GM23338 (cell line): ENCODE data around the gene TENM3. TPM values are rescaled to one million over a fixed set of nuclear protein-coding genes. Genes with fewer than 3 reads are reported as not detected.

Experiments
- ATAC-seq: fragments of 200-7000 bp; cut with Tn5 transposase; 3 replicates; pipeline ENCODE4 v1.9.1; 2020
- DNase-seq: peaks from one replicate; pipeline ENCODE4 v3.0.0-alpha.2; 2015; ENCODE audit warnings: low spot score
- H2AFZ ChIP-seq: fragments of 200-600 bp; sonication (generic); 2 replicates; pipeline ENCODE4 v1.8.0; 2016; ENCODE audit warnings: antibody characterized with exemption, mild to moderate bottlenecking, moderate library complexity
- H3F3A ChIP-seq: fragments of 200-600 bp; sonication (generic); replicated peaks from 2 replicates; pipeline ENCODE4 v1.8.0; 2017; ENCODE audit warnings: antibody characterized with exemption, mixed run types, low read depth
- H3K27ac ChIP-seq: fragments of 200-600 bp; sonication (generic); 2 replicates; pipeline ENCODE4 v1.6.1; 2016; ENCODE audit warnings: low read depth
- H3K27me3 ChIP-seq: fragments of 200-600 bp; sonication (generic); 2 replicates; pipeline ENCODE4 v1.8.0; 2016; ENCODE audit warnings: mild to moderate bottlenecking, mixed run types, moderate library complexity; ENCODE audit not compliant: insufficient read depth
- H3K36me3 ChIP-seq: fragments of 200-600 bp; sonication (generic); 2 replicates; pipeline ENCODE4 v1.8.0; 2016; ENCODE audit warnings: mild to moderate bottlenecking; ENCODE audit not compliant: insufficient read depth
- H3K4me1 ChIP-seq: fragments of 200-600 bp; sonication (generic); 2 replicates; pipeline ENCODE4 v1.8.0; 2016; ENCODE audit warnings: mild to moderate bottlenecking, moderate library complexity; ENCODE audit not compliant: insufficient read depth
- H3K4me2 ChIP-seq: fragments of 200-600 bp; sonication (generic); 2 replicates; pipeline ENCODE4 v1.7.1; 2017; ENCODE audit warnings: mixed run types
- H3K4me3 ChIP-seq: fragments of 200-600 bp; sonication (generic); 2 replicates; pipeline ENCODE4 v1.6.1; 2016; ENCODE audit warnings: mixed run types
- H3K79me2 ChIP-seq: fragments of 200-600 bp; sonication (generic); replicated peaks from 2 replicates; pipeline ENCODE4 v1.8.0; 2017; ENCODE audit warnings: mild to moderate bottlenecking; ENCODE audit not compliant: insufficient read depth
- H3K9me2 ChIP-seq: fragments of 200-600 bp; sonication (generic); 2 replicates; pipeline ENCODE4 v1.8.0; 2017; ENCODE audit not compliant: insufficient read depth
- H4K20me1 ChIP-seq: fragments of 200-600 bp; sonication (generic); replicated peaks from 2 replicates; pipeline ENCODE4 v1.8.0; 2017; ENCODE audit warnings: mild to moderate bottlenecking; ENCODE audit not compliant: insufficient read depth
- H3K27ac Mint-ChIP-seq: 2 replicates; pipeline ENCODE4 v1.8.0; 2020; ENCODE audit warnings: inconsistent platforms, mild to moderate bottlenecking, moderate library complexity, mixed read lengths
- H3K27me3 Mint-ChIP-seq: 3 replicates; pipeline ENCODE4 v1.8.0; 2022; ENCODE audit warnings: low read depth, mild to moderate bottlenecking, moderate library complexity, mixed read lengths, inconsistent platforms; ENCODE audit not compliant: insufficient read depth, poor library complexity
- H3K36me3 Mint-ChIP-seq: 3 replicates; pipeline ENCODE4 v1.8.0; 2021; ENCODE audit warnings: low read depth, mild to moderate bottlenecking, inconsistent platforms, moderate library complexity, mixed read lengths
- H3K4me1 Mint-ChIP-seq: 3 replicates; pipeline ENCODE4 v1.8.0; 2020; ENCODE audit warnings: mild to moderate bottlenecking, inconsistent platforms, mixed read lengths
- H3K4me3 Mint-ChIP-seq: 3 replicates; pipeline ENCODE4 v1.8.0; 2021; ENCODE audit warnings: moderate library complexity, mild to moderate bottlenecking, inconsistent platforms, mixed read lengths
- H3K9me3 Mint-ChIP-seq: 3 replicates; pipeline ENCODE4 v1.8.0; 2020; ENCODE audit warnings: moderate library complexity, mild to moderate bottlenecking, inconsistent platforms, mixed read lengths
- CREB1 ChIP-seq: fragments of 250-450 bp; sonication (Bioruptor Pico); IDR thresholded peaks from 2 replicates; pipeline ENCODE4 v1.5.0; 2020; ENCODE audit warnings: low read depth, mild to moderate bottlenecking, moderate library complexity
- EZH2 ChIP-seq: fragments of 200-600 bp; sonication (generic); IDR thresholded peaks from one replicate; pipeline ENCODE4 v1.8.0; 2017; ENCODE audit warnings: antibody characterized with exemption, mild to moderate bottlenecking, low read depth; ENCODE audit not compliant: unreplicated experiment
- EZH2phosphoT487 ChIP-seq: fragments of 200-600 bp; sonication (generic); IDR thresholded peaks from one replicate; pipeline ENCODE4 v1.8.1; 2018; ENCODE audit warnings: antibody characterized with exemption; ENCODE audit not compliant: unreplicated experiment
- JUNB ChIP-seq: IDR thresholded peaks from one replicate; pipeline ENCODE4 v1.6.1; 2016; ENCODE audit warnings: antibody characterized with exemption; ENCODE audit not compliant: unreplicated experiment
- NANOG ChIP-seq: IDR thresholded peaks from 2 replicates; pipeline ENCODE4 v1.6.1; 2016; ENCODE audit warnings: antibody characterized with exemption, borderline replicate concordance
- POLR2AphosphoS5 ChIP-seq: IDR thresholded peaks from 2 replicates; pipeline ENCODE4 v1.6.1; 2016; ENCODE audit warnings: antibody characterized with exemption, low read depth
- STAT1 ChIP-seq: IDR thresholded peaks from one replicate; pipeline ENCODE4 v1.6.1; 2016; ENCODE audit warnings: antibody characterized with exemption; ENCODE audit not compliant: unreplicated experiment
- ZNF114 ChIP-seq: fragments of 250-450 bp; sonication (Bioruptor Pico); IDR thresholded peaks from 2 replicates; pipeline ENCODE4 v1.5.0; 2020; ENCODE audit warnings: mild to moderate bottlenecking, moderate library complexity
- ZNF331 ChIP-seq: fragments of 250-450 bp; sonication (Bioruptor Pico); IDR thresholded peaks from 2 replicates; pipeline ENCODE4 v1.5.0; 2020; ENCODE audit warnings: low read depth, mild to moderate bottlenecking, moderate library complexity
- polyA plus RNA-seq: library from polyadenylated mRNA; unstranded; fragments of >200 nt; fragmentation: Nextera tagmentation; extraction: Ambion mirVana; gene quantifications from 2 replicates; pipeline ENCODE4 v1.2.1, GENCODE V29; 2016
- total RNA-seq: library from RNA; depleted of rRNA; stranded (reverse); fragments of >200 nt; shearing (Covaris generic); gene quantifications from 2 replicates; pipeline ENCODE4 v1.2.3, GENCODE V29; 2014
- TF ChIP-seq, protein P1 (sequence below): IDR thresholded peaks from 2 replicates; pipeline ENCODE4 v1.6.1; 2016; ENCODE audit warnings: antibody characterized with exemption
- TF ChIP-seq, protein P2 (sequence below), 2 experiments: fragments of 200-600 bp in 1 of 2; sonication (generic) in 1 of 2; conservative IDR thresholded peaks; 2 replicates each; pipeline versions ENCODE4 v1.5.1 to v1.6.1; 2016 to 2017; ENCODE audit warnings: antibody characterized with exemption in 2 of 2, low read depth in 2 of 2, mild to moderate bottlenecking in 2 of 2, moderate library complexity in 1 of 2
- TF ChIP-seq, protein P3 (sequence below): IDR thresholded peaks from one replicate; pipeline ENCODE4 v1.6.1; 2018; ENCODE audit warnings: antibody characterized with exemption; ENCODE audit not compliant: unreplicated experiment
- TF ChIP-seq, protein P4 (sequence below): fragments of 250-450 bp; sonication (Bioruptor Pico); IDR thresholded peaks from 2 replicates; pipeline ENCODE4 v1.5.0; 2020; ENCODE audit warnings: mild to moderate bottlenecking, moderate library complexity

TENM3 gene
- total and polyA plus RNA-seq, 2 experiments from 2014 or later = 22.2 to 128 TPM

DNA sequence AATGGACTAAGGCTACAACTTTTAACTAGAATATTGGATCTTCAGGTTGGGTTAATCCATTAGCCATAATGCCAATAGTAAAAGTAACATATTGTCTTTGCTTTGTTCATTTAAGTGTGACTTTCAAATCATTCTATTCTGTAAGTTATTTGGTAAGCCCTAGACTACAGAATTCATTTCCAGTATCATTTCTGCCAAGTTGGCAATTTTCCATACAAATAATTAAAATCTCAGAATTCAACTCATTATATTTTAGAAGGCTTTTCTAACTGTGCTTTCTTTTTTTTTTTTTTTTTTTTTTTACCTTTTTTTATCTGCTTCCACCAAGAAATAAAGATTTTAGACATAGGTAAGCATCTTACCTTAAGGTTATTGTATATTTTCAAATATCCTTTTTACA lies 500.6 kb downstream of the TENM3 start:
- H3K4me1 Mint-ChIP-seq = peaks cover 8% of the 10 kb centered on the region; the same call in 2 of the 3 replicates
- Histone ChIP-seq H3K9me2 (no peaks in the 10 kb centered on the region), H3K79me2 (no peaks in the 10 kb centered on the region), H3K4me2 (no peak overlapping the region), H3K4me3 (no peak overlapping the region), H3K4me1 (no peaks in the 10 kb centered on the region), H3K27ac (no peak overlapping the region), H3F3A (no peaks in the 10 kb centered on the region), H4K20me1 (no peaks in the 10 kb centered on the region), H3K27me3 (no peaks in the 10 kb centered on the region), H3K36me3 (no peaks in the 10 kb centered on the region), H2AFZ (no peak overlapping the region)
- ATAC-seq = no peak
- H3K27me3 Mint-ChIP-seq = peaks cover 3% of the 10 kb centered on the region
- peaks cover 5% of the 10 kb centered on the region; the same call in 2 of the 3 replicates for H3K36me3 Mint-ChIP-seq
- H3K4me3 Mint-ChIP-seq = no peak overlapping the region
- TF ChIP-seq NANOG (no peak), EZH2phosphoT487 (no peak), ZNF331 (CRISPR knock-in tag) (no peak), JUNB (no peak), CREB1 (CRISPR knock-in tag) (no peak), ZNF114 (CRISPR knock-in tag) (no peak), EZH2 (no peak), STAT1 (no peak), POLR2AphosphoS5 (no peak)
- TF ChIP-seq, protein P1, sequence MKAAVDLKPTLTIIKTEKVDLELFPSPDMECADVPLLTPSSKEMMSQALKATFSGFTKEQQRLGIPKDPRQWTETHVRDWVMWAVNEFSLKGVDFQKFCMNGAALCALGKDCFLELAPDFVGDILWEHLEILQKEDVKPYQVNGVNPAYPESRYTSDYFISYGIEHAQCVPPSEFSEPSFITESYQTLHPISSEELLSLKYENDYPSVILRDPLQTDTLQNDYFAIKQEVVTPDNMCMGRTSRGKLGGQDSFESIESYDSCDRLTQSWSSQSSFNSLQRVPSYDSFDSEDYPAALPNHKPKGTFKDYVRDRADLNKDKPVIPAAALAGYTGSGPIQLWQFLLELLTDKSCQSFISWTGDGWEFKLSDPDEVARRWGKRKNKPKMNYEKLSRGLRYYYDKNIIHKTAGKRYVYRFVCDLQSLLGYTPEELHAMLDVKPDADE = no peak
- TF ChIP-seq, protein P2, sequence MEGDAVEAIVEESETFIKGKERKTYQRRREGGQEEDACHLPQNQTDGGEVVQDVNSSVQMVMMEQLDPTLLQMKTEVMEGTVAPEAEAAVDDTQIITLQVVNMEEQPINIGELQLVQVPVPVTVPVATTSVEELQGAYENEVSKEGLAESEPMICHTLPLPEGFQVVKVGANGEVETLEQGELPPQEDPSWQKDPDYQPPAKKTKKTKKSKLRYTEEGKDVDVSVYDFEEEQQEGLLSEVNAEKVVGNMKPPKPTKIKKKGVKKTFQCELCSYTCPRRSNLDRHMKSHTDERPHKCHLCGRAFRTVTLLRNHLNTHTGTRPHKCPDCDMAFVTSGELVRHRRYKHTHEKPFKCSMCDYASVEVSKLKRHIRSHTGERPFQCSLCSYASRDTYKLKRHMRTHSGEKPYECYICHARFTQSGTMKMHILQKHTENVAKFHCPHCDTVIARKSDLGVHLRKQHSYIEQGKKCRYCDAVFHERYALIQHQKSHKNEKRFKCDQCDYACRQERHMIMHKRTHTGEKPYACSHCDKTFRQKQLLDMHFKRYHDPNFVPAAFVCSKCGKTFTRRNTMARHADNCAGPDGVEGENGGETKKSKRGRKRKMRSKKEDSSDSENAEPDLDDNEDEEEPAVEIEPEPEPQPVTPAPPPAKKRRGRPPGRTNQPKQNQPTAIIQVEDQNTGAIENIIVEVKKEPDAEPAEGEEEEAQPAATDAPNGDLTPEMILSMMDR (conservative IDR thresholded peaks at IDR 0.05; ENCODE audit: low read depth in 2 of 2) = no peak
- TF ChIP-seq, protein P3, sequence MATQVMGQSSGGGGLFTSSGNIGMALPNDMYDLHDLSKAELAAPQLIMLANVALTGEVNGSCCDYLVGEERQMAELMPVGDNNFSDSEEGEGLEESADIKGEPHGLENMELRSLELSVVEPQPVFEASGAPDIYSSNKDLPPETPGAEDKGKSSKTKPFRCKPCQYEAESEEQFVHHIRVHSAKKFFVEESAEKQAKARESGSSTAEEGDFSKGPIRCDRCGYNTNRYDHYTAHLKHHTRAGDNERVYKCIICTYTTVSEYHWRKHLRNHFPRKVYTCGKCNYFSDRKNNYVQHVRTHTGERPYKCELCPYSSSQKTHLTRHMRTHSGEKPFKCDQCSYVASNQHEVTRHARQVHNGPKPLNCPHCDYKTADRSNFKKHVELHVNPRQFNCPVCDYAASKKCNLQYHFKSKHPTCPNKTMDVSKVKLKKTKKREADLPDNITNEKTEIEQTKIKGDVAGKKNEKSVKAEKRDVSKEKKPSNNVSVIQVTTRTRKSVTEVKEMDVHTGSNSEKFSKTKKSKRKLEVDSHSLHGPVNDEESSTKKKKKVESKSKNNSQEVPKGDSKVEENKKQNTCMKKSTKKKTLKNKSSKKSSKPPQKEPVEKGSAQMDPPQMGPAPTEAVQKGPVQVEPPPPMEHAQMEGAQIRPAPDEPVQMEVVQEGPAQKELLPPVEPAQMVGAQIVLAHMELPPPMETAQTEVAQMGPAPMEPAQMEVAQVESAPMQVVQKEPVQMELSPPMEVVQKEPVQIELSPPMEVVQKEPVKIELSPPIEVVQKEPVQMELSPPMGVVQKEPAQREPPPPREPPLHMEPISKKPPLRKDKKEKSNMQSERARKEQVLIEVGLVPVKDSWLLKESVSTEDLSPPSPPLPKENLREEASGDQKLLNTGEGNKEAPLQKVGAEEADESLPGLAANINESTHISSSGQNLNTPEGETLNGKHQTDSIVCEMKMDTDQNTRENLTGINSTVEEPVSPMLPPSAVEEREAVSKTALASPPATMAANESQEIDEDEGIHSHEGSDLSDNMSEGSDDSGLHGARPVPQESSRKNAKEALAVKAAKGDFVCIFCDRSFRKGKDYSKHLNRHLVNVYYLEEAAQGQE = no peak
- TF ChIP-seq, protein P4, sequence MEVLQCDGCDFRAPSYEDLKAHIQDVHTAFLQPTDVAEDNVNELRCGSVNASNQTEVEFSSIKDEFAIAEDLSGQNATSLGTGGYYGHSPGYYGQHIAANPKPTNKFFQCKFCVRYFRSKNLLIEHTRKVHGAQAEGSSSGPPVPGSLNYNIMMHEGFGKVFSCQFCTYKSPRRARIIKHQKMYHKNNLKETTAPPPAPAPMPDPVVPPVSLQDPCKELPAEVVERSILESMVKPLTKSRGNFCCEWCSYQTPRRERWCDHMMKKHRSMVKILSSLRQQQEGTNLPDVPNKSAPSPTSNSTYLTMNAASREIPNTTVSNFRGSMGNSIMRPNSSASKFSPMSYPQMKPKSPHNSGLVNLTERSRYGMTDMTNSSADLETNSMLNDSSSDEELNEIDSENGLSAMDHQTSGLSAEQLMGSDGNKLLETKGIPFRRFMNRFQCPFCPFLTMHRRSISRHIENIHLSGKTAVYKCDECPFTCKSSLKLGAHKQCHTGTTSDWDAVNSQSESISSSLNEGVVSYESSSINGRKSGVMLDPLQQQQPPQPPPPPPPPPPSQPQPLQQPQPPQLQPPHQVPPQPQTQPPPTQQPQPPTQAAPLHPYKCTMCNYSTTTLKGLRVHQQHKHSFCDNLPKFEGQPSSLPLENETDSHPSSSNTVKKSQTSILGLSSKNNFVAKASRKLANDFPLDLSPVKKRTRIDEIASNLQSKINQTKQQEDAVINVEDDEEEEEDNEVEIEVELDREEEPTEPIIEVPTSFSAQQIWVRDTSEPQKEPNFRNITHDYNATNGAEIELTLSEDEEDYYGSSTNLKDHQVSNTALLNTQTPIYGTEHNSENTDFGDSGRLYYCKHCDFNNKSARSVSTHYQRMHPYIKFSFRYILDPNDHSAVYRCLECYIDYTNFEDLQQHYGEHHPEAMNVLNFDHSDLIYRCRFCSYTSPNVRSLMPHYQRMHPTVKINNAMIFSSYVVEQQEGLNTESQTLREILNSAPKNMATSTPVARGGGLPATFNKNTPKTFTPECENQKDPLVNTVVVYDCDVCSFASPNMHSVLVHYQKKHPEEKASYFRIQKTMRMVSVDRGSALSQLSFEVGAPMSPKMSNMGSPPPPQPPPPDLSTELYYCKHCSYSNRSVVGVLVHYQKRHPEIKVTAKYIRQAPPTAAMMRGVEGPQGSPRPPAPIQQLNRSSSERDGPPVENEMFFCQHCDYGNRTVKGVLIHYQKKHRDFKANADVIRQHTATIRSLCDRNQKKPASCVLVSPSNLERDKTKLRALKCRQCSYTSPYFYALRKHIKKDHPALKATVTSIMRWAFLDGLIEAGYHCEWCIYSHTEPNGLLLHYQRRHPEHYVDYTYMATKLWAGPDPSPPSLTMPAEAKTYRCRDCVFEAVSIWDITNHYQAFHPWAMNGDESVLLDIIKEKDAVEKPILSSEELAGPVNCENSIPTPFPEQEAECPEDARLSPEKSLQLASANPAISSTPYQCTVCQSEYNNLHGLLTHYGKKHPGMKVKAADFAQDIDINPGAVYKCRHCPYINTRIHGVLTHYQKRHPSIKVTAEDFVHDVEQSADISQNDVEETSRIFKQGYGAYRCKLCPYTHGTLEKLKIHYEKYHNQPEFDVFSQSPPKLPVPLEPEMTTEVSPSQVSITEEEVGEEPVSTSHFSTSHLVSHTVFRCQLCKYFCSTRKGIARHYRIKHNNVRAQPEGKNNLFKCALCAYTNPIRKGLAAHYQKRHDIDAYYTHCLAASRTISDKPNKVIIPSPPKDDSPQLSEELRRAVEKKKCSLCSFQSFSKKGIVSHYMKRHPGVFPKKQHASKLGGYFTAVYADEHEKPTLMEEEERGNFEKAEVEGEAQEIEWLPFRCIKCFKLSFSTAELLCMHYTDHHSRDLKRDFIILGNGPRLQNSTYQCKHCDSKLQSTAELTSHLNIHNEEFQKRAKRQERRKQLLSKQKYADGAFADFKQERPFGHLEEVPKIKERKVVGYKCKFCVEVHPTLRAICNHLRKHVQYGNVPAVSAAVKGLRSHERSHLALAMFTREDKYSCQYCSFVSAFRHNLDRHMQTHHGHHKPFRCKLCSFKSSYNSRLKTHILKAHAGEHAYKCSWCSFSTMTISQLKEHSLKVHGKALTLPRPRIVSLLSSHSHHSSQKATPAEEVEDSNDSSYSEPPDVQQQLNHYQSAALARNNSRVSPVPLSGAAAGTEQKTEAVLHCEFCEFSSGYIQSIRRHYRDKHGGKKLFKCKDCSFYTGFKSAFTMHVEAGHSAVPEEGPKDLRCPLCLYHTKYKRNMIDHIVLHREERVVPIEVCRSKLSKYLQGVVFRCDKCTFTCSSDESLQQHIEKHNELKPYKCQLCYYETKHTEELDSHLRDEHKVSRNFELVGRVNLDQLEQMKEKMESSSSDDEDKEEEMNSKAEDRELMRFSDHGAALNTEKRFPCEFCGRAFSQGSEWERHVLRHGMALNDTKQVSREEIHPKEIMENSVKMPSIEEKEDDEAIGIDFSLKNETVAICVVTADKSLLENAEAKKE (CRISPR knock-in tag) = no peak
- no peak overlapping the region; the same call in 1 of the 2 replicates for H3K27ac Mint-ChIP-seq
- no peaks in the 10 kb centered on the region for H3K9me3 Mint-ChIP-seq
- no peak for DNase-seq
